HCT116 (cell line): ENCODE results near the gene TMEM237.

ENCODE experiments used
- CEBPB ChIP-seq: IDR thresholded peaks from 2 replicates; pipeline ENCODE4 v1.6.1; 2012; ENCODE audit warnings: low read depth
- EGR1 ChIP-seq: IDR thresholded peaks from 2 replicates; pipeline ENCODE4 v1.6.1; 2012; ENCODE audit warnings: low read depth
- EZH2 ChIP-seq: fragments of 200-600 bp; sonication (generic); IDR thresholded peaks from 2 replicates; pipeline ENCODE4 v1.6.1; 2017; ENCODE audit warnings: antibody characterized with exemption, mixed run types
- POLR2A ChIP-seq: IDR thresholded peaks from 2 replicates; pipeline ENCODE4 v1.7.0; 2011; ENCODE audit warnings: borderline replicate concordance; ENCODE audit not compliant: insufficient read depth, insufficient read length; ENCODE audit errors: extremely low read depth
- POLR2AphosphoS5 ChIP-seq: IDR thresholded peaks from 2 replicates; pipeline ENCODE4 v1.6.1; 2011; ENCODE audit warnings: mild to moderate bottlenecking, low read depth, low read length, moderate library complexity
- RAD21 ChIP-seq: IDR thresholded peaks from 2 replicates; pipeline ENCODE4 v1.6.1; 2012; ENCODE audit warnings: low read depth, mild to moderate bottlenecking
- SP1 ChIP-seq: IDR thresholded peaks from 2 replicates; pipeline ENCODE4 v1.6.1; 2012; ENCODE audit warnings: low read depth
- TCF7L2 ChIP-seq: IDR thresholded peaks from 2 replicates; pipeline ENCODE4 v1.7.0; 2011; ENCODE audit warnings: borderline replicate concordance, inconsistent platforms; ENCODE audit not compliant: insufficient read depth, insufficient read length; ENCODE audit errors: extremely low read depth
- YY1 ChIP-seq: IDR thresholded peaks from 2 replicates; pipeline ENCODE4 v1.6.1; 2011; ENCODE audit warnings: low read length, low read depth, moderate library complexity, mild to moderate bottlenecking; ENCODE audit not compliant: insufficient replicate concordance; ENCODE audit errors: extremely low read depth
- ZFX ChIP-seq: fragments of 450-650 bp; IDR thresholded peaks from 2 replicates; pipeline ENCODE4 v1.6.1; 2017
- ZNF274 ChIP-seq: fragments of 200-500 bp; sonication (Bioruptor generic); IDR thresholded peaks from 2 replicates; pipeline ENCODE4 v1.6.1; 2014; ENCODE audit warnings: mild to moderate bottlenecking, low read depth, low read length, inconsistent platforms
- TF ChIP-seq, protein P1 (sequence below), 3 experiments: fragments of 200-600 bp in 1 of 3; sonication (generic) in 1 of 3; IDR thresholded peaks in 2 of 3; conservative IDR thresholded peaks in 1 of 3; 2 replicates each; pipeline ENCODE4 v1.5.1; 2012 to 2017; ENCODE audit warnings: low read depth in 2 of 3, low read length in 2 of 3, antibody characterized with exemption in 1 of 3, borderline replicate concordance in 1 of 3, control low read depth in 1 of 3, mild to moderate bottlenecking in 1 of 3, mixed read lengths in 1 of 3, mixed run types in 1 of 3, moderate library complexity in 1 of 3; ENCODE audit not compliant: insufficient read depth in 1 of 3

DNA sequence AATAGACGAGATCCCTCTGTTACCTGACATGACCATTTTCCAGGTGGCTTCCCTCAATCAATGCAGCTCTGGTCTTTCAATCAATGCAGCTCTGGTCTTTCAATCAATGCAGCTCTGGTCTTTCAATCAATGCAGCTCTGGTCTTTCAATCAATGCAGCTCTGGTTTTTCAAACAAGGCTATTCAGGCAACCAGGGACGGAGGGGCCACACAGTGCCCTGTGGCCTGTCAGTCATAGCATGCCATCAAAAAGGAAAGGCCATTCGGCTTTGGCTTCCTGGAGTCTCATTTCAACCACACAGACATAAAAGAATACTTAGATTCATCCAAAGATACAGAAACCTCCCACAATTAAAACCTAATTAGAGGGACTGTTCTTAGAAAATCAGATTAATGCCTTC is 41.9 kb upstream of the TMEM237 start:
- TF ChIP-seq, protein P1, sequence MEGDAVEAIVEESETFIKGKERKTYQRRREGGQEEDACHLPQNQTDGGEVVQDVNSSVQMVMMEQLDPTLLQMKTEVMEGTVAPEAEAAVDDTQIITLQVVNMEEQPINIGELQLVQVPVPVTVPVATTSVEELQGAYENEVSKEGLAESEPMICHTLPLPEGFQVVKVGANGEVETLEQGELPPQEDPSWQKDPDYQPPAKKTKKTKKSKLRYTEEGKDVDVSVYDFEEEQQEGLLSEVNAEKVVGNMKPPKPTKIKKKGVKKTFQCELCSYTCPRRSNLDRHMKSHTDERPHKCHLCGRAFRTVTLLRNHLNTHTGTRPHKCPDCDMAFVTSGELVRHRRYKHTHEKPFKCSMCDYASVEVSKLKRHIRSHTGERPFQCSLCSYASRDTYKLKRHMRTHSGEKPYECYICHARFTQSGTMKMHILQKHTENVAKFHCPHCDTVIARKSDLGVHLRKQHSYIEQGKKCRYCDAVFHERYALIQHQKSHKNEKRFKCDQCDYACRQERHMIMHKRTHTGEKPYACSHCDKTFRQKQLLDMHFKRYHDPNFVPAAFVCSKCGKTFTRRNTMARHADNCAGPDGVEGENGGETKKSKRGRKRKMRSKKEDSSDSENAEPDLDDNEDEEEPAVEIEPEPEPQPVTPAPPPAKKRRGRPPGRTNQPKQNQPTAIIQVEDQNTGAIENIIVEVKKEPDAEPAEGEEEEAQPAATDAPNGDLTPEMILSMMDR (IDR thresholded peaks at IDR 0.05 in 2 of 3, conservative IDR thresholded peaks at IDR 0.05 in 1 of 3; ENCODE audit: borderline replicate concordance in 1 of 3, insufficient read depth in 1 of 3, low read depth in 2 of 3, low read length in 2 of 3): no peak
- no peak for TF ChIP-seq EZH2
- no peak for TF ChIP-seq RAD21
- TF ChIP-seq EGR1: no peak
- TF ChIP-seq POLR2A: no peak
- TF ChIP-seq ZNF274: no peak
- no peak for TF ChIP-seq CEBPB
- no peak for TF ChIP-seq POLR2AphosphoS5
- TF ChIP-seq TCF7L2: no peak
- no peak for TF ChIP-seq ZFX
- TF ChIP-seq SP1: no peak
- no peak for TF ChIP-seq YY1
